B cell (primary cell): Measurements from ENCODE around the gene WWTR1.

Experiments
- CTCF ChIP-seq: fragments of 200-600 bp; IDR thresholded peaks from one replicate; pipeline ENCODE4 v1.8.0; 2022; ENCODE audit warnings: antibody characterized with exemption, mild to moderate bottlenecking
- EZH2 ChIP-seq: IDR thresholded peaks from 2 replicates; pipeline ENCODE4 v1.6.1; 2012; ENCODE audit warnings: borderline replicate concordance, low read depth, mild to moderate bottlenecking, moderate library complexity, low read length; ENCODE audit not compliant: insufficient read depth, poor library complexity, severe bottlenecking

DNA sequence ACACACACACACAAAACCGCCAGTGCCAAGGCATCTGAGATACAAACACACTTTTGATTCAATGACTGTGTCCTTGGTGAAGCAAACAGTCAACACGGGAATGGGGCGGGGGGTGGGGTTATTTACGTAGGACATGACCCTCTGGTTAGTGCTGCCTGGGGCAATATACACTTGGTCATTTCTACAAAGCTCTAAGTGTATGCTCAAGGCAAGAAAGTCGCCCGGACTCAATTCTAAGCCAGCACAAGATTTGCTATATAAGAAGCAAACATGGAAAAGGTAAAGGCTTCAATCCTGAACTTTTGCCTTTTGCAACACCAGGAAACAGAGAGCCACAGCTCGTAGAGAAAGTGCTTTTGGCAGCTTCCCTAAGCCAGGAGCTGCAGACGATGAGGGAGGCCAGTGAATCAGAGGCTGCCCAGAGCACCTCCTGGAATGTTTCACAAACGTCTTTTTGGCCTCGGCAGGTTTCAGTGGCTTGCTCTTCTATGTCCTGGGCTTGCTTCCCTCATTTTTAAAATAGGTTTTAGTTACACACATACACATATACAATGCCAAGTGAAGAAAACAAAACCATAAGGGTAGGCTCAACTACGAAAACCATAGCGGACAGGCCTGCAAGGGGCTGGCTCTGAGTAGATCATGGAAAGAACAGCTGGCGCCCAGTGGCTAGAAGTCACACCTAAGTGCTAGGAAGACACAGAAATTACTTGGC, 109.7 kb downstream of the WWTR1 start:
- TF ChIP-seq CTCF (no peak), EZH2 (no peak)
